Activated naive CD8-positive, alpha-beta T cell treated with anti-CD3 and anti-CD28 coated beads, Interleukin-2, amount 50 U/mL, for 16 hours (primary cell): ENCODE results near the gene SETD3.

Experiments
- DNase-seq: peaks from one replicate; pipeline ENCODE4 v3.0.0-alpha.2; 2020; ENCODE audit warnings: low read depth, low spot score

The SETD3 gene

GRCh38 chr14:99460793-99461192 is 19.9 kb downstream of the SETD3 start:
- no peak for DNase-seq

GRCh38 chr14:99459481-99460100 is 21.1 kb downstream of the SETD3 start:
- DNase-seq: no peak

- no peak for DNase-seq
These were observed 26.4 kb downstream of the SETD3 start for GRCh38 chr14:99454246-99454645.

- DNase-seq: no peak
These were observed 27.7 kb downstream of the SETD3 start for GRCh38 chr14:99452968-99453367.

GRCh38 chr14:99451234-99451633 is 29.4 kb downstream of the SETD3 start:
- DNase-seq: no peak

GRCh38 chr14:99450266-99450665 is 30.4 kb downstream of the SETD3 start:
- no peak for DNase-seq

- no peak for DNase-seq
These were observed 32.9 kb downstream of the SETD3 start for GRCh38 chr14:99447739-99448138.

GRCh38 chr14:99445931-99446330 is 34.7 kb downstream of the SETD3 start:
- DNase-seq: no peak

- no peak for DNase-seq
These were observed 38.7 kb downstream of the SETD3 start for GRCh38 chr14:99441918-99442317.

GRCh38 chr14:99441157-99441870 is 39.3 kb downstream of the SETD3 start:
- no peak for DNase-seq

GRCh38 chr14:99440278-99440677 is 40.4 kb downstream of the SETD3 start:
- no peak for DNase-seq

GRCh38 chr14:99437706-99438105 is 43.0 kb downstream of the SETD3 start:
- DNase-seq: no peak

- no peak for DNase-seq
These were observed 44.1 kb downstream of the SETD3 start for GRCh38 chr14:99436247-99437180.

GRCh38 chr14:99435327-99435726 is 45.3 kb downstream of the SETD3 start:
- no peak for DNase-seq

GRCh38 chr14:99432485-99432884 is 48.2 kb downstream of the SETD3 start:
- DNase-seq: no peak

- no peak for DNase-seq
These were observed 48.7 kb downstream of the SETD3 start for GRCh38 chr14:99431986-99432385.

GRCh38 chr14:99430491-99430890 is 50.2 kb downstream of the SETD3 start:
- DNase-seq: no peak

GRCh38 chr14:99427632-99428300 is 52.9 kb downstream of the SETD3 start:
- no peak for DNase-seq

GRCh38 chr14:99426813-99427346 is 53.8 kb downstream of the SETD3 start:
- DNase-seq: no peak

GRCh38 chr14:99426265-99426664 is 54.4 kb downstream of the SETD3 start:
- no peak for DNase-seq

GRCh38 chr14:99425272-99425681 is 55.4 kb downstream of the SETD3 start:
- no peak for DNase-seq
